Left hindlimb (tissue), 1 donor: Measurements from ENCODE around the gene LRRFIP2.
"Not testable (repeated sequence)": the region's sequence is repeated elsewhere in the genome, so short reads cannot be mapped to it uniquely, and the experiment has no call there.

ENCODE experiments used
- DNase-seq: peaks from one replicate; pipeline ENCODE4 v3.0.0-alpha.2; 2018

Gene LRRFIP2, protein sequence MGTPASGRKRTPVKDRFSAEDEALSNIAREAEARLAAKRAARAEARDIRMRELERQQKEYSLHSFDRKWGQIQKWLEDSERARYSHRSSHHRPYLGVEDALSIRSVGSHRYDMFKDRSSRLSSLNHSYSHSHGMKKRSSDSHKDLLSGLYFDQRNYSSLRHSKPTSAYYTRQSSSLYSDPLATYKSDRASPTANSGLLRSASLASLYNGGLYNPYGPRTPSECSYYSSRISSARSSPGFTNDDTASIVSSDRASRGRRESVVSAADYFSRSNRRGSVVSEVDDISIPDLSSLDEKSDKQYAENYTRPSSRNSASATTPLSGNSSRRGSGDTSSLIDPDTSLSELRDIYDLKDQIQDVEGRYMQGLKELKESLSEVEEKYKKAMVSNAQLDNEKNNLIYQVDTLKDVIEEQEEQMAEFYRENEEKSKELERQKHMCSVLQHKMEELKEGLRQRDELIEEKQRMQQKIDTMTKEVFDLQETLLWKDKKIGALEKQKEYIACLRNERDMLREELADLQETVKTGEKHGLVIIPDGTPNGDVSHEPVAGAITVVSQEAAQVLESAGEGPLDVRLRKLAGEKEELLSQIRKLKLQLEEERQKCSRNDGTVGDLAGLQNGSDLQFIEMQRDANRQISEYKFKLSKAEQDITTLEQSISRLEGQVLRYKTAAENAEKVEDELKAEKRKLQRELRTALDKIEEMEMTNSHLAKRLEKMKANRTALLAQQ

DNA sequence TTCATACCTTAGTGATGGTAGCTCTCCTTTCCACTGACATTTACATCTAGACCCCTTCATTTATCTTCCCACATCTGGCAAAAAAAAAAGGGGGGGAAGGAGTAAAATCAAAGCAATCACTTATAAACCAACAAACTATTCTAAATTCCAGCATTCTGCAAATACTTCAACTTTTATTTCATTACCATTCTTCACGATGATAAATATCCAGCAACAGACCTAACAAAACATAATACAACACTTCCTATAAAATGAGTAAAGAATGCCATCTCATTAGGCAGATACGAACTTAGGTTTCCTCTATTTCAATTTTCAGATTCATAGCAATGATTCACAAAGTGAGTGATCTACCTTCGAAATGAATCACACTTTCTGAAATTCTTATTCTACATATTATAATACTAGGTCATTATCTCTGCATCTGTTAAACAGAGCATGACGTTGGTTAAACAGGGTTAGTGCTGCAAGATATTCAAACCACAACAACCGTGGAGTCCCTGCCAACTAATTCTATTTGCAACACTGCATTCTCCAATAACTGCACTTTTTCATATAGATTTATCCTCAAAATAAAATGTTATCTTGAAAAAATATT, at the start of gene LRRFIP2:
Gene LRRFIP2 (minus strand): TSS at position 51 of the 595 bp plus-strand sequence. CDS start 25,599 bp downstream, outside the sequence.
- DNase-seq, result no peak

DNA sequence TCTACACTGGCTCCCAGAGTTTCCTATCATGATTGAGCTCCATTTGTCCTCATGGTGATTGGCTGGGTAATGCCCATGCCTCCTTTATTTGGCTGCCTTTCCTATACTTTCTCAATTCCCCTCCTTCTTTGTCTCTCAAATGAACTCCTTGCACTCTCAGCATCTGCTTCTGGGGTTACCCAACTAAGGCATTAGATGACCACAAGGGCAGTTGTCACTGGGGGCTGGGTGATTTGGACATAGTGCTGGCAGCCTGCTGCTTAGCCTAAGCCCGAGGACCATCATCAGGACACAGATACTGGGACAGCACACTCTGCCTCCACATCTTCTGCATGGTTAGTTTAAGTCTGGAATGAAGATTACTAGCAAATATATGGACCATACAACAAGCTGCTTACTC, 49.2 kb upstream of the LRRFIP2 start:
- no peak for DNase-seq

DNA sequence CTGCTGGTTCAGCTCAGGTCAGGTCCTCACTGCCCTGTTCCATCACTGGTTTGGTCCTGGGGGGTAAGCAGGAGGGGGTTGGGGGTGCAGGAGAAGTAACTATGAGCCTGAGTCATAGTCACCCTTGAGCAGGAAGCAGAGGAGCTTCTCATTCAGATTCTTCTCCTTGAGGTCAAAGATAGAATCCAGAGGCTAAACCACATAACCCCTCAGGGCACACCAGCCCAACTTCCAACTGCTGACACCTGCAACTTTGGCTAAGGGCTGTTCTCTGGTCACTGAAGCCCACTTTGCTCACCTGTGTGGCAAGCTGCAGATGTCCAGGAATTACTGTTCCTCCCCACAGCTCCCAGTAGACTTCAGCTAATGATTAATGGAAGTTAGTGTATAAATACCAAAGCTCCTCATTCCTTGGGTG, 48.8 kb upstream of the LRRFIP2 start:
- no peak for DNase-seq

DNA sequence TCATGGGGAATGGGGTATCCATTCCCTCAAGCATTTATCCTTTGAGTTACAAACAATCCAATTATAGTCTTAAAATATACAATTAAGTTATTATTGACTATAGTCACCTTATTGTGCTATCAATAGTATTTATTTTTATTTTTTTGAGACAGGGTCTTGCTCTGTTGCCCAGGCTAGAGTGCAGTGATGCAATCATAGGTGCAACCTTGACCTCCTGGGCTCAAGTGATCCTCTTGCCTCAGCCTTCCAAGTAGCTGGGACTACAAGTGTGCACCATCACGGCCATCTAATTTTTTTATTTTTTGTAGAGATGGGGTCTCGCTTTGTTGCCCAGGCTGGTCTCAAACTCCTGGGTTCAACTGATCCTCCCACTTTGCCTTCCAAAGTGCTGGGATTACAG, 48.2 kb upstream of the LRRFIP2 start:
- not testable (repeated sequence) for DNase-seq

DNA sequence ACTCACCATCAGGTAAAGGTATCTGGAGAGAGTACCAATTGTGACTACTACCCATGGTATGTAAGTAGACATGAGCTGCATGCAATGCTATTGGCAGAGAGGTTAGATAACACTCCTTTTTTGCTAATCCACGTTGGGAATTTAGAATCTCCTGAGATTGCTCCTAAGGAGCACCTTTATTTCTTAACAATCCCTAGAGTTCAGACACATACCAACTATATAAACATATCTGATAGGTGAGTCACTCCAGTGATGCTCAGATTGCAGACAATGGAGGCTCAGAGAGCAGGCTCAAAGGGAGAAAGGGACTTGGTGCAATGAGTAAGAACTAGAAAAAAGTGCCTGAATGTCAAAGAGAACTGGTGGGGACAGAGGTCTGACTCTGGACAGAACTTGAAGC, 47.0 kb upstream of the LRRFIP2 start:
- no peak for DNase-seq

DNA sequence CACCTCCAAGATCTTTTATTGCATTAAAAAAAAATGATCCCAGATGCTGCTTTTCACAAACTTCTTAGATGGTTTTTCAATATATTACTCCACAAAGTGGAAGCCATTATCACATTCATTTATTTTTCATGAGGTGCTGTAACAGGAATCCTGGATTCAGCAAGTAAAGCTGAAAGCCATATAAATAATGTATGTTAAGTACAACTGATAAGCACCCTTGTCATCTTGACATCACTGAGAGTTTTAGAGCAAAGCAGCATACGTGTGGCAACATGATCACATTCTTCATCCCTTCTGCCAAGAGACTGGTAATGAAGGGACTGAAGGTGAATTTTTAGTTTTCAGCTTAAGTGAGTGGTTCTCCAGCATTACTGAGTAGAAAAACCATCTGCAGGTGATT, 44.9 kb upstream of the LRRFIP2 start:
- DNase-seq, result no peak

DNA sequence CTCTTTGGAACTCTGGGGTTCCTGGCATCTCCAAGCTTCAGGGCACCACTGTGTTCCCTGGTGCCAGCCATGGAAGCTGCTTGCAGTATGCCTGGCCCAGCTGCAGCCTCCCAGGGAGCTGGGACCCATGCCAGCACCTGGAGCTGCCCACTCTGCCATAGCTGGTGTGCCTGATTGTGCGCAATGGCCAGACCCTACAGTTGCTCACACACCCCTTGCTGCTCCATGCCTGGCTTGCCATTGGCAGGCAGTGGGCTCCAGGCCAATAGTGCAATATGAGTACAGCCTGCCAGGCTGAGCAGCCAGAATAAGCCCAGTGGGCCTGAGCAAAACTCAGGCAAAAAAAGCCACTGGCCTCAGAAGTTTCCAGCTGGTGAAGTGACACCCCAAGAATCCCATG, 43.8 kb upstream of the LRRFIP2 start:
- DNase-seq, result no peak

DNA sequence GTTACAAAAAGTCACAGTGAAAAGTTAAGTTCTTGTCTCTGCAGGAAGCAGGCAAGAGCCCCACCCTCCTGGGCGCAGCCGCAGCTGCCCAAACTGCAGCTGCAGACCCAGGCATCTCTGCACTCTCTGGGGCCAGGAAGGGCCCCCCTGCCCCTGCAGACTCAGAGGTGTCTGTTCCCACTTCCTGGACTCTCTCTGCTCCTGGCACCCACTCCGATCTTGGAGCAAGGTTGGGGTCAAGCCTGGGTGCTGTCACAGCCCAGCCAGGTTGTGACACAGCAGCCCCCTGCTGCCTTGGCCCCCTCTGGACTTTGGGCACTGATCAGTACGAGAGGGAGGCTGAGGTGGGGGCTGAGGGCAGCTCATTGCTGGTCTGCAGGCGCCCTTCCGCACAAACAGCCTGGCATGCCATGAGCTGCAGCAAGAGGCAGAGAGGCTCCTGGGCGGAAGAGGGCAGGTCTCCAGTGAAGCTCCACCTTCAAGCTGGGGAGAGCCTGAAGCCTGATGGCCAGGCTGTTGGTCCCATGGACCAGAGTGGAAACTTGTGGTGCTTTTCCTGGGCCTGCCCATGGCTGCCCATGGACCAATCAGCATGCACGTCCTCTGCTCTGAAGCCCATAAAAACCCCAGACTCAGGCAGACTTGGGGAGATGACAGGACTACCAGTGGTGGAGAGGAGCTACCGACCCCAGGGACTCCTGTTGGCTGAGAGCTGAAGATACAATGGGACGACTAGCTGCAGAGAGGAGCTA, 42.9 kb upstream of the LRRFIP2 start:
- no peak for DNase-seq

DNA sequence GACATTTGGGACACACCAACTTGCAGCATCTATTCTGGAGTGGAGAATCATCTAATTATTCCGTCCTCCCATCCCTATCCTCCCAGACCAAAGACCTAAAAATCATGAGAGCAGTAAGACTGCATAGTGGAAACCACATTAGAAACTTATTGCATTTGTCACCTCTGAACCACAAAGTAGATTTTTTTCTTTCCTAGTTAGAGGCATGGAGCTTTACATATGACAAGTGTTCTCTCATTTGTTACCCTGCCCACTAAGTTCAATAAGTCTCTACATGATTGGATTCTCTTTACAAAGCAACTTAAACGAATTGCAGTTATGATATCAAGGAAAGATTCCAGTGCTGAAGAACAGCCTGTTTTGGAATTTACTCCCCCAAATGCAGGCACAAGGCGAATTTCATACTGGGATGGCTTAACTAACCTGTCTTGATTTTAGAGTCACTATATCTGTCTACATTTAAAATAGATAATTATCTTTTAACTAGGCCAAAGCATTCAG, 42.3 kb upstream of the LRRFIP2 start:
- no peak for DNase-seq

DNA sequence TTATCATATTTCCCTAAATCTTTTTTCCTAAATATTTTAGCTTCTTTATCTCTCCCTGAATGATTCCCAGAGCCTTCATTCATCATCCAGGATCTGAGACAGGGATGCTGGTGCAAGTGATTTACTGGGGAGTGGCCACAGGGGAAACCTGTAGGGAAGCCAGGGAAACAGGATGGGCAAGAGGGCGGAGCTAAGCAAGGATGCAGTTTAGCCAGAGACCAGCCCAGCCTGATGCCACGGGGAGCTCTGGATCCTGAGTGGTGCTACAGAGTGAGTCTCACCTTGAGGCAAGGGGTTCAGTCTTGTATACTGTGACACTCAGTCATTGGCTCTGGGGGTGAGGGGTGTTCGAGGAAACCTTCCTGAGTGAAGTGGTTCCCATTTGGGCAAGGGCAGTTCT, 39.7 kb upstream of the LRRFIP2 start:
- DNase-seq, result no peak

DNA sequence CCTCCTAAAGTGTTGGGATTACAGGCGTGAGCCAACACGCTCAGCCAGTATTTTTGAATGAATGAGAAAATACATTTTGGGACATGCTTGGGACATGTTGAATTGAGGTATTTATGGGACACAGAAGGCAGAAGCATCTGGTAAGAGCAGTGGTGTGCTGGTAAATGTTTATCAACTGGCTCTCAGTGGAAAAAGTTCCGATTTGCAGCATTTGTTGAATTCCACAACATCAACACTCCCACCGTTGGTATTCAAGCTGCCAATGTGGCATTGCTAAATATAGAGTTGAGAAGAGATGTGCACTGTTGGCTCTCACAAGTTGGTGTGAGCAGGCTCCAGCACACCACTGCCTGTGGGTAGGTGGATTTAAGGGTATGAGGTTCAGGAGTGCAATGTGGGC, 35.8 kb upstream of the LRRFIP2 start:
- no peak for DNase-seq

DNA sequence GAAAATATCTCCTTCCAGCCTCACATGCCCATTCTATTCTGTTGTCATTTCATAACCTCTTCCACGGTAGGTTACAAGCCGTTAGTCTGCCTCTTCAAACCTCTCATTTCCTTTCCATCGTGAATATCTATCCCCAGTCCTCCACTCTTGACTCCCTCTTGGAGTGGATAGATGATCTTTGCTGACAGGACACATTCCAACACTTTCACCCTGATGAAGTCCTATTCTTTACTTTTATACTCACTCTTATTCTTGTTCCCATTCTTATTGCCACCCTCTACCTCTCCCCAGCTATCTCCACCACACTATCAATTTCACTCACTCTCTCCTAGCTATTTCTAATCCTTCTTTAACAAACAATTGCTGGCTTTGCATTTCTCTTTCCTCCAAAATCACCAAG, 34.2 kb upstream of the LRRFIP2 start:
- not testable (repeated sequence) for DNase-seq

DNA sequence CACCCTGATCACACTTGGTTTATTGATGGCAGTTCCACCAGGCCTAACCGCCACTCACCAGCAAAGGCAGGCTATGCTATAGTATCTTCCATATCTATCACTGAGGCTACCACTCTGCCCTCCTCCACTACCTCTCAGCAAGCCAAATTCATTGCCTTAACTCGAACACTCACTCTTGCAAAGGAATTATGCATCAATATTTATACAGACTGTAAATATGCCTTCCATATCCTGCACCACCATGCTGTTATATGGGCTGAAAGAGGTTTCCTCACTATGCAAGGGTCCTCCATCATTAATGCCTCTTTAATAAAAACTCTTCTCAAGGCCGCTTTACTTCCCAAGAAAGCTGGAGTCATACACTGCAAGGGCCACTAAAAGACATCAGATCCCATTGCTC, 33.6 kb upstream of the LRRFIP2 start:
- not testable (repeated sequence) for DNase-seq

DNA sequence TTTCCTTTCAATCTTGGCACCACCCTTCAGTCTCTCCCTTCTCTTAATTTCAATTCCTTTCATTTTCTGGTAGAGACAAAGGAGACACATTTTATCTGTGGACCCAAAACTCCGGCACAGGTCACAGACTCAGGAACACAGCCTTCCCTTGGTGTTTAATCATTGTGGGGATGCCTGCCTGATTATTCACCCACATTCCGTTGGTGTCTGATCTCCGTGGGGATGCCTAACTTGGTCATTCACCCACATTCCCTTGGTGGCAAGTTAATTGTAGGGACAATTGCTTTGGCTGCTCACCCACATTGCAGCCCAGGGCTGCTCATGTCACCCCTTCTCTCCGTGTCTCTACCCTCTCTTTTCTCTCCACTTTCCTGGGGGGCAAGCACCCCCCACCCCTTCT, 31.7 kb upstream of the LRRFIP2 start:
- not testable (repeated sequence) for DNase-seq

DNA sequence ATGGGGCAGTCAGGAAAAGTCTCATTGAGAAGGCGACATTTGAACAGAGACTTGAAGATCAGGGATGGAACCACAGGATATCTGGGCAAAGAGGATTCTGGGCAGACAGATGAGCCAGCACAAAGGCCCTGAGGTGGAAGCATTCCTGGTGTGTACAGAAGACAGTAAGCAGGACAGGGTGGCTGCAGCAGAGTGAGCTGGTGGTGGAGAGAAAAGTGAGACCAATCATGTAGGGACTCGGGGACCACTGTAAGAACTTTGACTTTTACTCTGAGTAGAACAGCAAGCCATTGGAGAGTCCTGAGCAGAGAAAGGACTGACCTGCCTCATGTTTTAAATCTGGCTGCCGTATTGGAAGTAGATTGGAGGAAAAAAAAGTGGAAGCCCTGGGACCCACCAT, 29.9 kb upstream of the LRRFIP2 start:
- DNase-seq, result no peak

DNA sequence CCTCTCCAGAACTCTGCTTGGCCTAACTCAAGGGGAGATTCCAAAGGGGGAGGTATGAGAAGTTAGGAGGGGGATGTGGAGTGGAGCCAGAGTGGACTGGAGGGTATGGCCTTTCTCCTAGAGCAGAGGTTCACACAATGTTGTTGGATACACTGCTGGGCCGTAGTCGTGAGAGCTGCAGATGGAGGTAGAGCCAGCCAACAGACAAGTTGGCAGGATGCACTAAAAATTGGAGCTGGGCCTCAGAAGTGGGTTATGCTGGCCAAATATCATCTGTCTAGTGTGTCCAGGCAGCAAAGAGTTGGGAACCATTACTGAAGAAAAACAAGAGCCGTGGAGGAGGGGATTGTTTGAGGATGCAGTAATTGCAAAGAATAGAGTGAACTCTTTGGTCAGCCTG, 27.7 kb upstream of the LRRFIP2 start:
- no peak for DNase-seq

DNA sequence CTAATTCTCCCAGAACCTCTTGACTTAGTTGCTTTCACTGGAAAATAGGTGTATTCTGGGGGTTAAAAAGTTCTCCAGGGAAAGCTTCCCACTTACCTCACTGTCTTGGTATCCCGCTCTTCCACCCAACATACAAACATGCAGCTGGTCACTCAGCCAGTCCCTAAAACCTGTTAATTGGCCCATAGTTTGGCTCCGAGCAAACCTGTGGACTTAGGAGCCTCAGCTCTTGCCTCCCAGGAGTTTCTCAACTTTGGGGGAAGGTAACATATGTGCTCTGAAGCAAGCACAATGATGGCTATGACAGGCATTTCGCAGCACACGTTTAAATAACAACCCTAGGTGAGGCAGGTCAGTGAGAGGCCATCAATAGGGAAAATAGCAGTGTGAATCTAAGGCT, 25.8 kb upstream of the LRRFIP2 start:
- no peak for DNase-seq

DNA sequence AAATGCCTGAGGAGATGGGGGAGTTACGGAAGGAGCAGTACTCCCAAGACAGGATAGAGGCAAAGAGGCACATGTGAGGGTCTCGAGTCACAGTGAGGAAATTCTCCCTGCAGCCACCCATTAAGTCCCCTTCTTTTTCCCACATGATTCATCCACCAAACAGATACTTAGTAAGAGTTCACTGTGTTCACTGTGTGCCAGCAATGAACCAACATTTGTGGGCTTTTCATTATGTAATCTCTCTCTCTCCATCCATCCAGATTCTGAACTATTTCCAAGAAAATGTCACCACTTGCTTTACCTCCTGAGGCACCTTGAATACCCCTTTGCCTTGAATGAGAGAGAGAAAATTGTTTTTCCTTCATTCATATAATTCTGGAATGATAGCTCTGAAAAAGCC, 24.6 kb upstream of the LRRFIP2 start:
- no peak for DNase-seq

DNA sequence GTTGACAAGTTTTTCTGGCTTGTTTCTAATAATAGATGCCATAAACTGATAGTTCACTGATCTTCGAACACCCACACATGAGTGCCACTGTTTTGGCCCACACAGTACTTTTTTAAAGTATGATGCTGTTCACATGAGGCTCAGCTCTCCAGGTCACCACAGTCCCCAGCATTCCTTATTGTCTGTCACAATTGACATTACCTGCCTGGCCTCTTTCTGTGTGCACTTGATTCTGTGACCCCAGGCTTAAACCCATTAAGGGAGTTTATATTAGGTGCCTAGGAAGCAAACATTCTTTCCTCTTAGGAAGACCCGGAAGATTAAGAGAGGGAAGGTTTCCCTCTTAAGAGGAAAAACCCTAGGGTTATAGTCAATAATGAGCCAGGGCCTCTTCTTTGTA, 24.2 kb upstream of the LRRFIP2 start:
- no peak for DNase-seq

DNA sequence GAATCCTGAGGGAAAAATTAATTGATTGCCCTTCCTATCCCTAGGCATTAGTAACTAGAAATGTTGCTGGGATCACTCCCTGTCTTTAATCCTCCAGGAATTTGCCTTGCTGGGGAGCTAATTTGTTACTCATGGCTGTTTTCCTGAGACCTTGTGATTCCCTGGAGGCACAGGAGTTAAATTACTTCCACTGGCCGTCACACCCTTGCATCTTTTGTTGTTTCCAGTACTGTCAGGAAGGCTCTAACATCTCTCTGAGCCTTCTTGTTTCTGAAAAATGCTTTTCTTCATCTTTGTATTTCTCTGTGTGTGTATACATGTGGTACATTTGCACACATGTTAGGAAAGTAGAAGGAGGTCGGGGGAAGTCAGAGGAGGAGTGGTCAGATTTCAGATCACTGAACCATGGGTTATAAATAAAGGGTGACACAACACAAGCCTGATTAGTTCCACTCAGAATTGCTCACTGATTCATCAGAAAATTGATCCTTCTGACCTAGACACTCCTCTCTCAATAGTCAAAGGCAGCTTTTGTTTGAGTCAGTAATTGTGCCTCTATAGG, 23.5 kb upstream of the LRRFIP2 start:
- DNase-seq, result no peak

DNA sequence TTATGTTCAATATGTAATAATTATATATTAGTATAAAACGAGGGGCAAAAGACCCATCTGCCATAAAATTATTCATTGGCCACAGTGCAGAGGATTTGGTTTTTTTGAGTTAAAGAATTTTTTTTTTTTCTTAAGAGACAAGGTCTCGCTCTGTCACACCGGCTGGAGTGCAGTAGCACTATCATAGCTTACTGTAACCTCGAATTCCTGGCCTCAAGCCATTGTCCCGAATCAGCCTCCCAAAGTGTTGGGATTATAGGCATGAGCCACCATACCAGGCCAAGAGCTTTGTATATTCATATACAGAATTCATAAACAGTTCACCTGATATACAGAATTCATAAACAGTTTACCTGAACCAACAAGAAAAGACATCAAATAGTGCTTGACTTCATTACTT, 20.2 kb upstream of the LRRFIP2 start:
- DNase-seq, result no peak

DNA sequence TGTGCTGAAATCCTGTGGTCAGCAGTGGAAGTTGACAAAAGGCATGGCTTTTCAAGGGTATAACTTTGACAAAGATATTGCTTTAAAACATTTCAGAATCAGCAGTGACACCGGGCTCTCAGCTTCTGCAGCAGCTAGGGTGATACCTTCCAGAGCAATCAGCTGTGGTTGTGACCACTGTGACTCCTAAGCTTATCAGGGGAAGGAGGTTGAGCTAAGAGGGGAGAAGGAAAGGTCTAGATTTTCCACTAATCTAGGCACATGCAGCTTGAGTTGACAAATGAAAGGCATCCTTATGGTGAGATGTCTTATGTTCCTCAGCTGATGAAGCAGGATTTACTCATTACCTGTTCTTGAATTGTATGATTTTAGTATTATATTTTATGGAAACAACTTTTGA, 16.3 kb upstream of the LRRFIP2 start:
- DNase-seq, result no peak

DNA sequence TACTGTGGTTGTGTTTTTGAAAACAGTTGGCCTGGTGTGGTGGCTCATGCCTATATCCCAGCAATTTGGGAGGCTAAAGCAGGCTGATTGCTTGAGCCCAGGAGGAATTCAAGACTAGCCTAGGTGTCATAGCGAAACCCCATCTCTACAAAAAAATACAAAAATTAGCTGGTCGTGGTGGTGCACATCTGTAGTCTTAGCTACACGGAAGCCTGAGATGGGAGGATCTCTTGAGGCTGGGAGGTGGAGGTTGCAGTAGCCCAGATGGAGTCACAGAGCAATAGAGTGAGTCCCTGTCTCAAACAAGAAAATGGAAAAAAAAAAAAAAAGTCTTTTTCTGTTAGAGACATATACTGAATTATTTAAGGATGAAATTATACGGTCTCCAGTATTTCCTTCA, 14.7 kb upstream of the LRRFIP2 start:
- DNase-seq, result no peak
